ENCODE results near the gene LRRC41. TPM values are rescaled to one million over a fixed set of nuclear protein-coding genes. Genes with fewer than 3 reads are reported as not detected.
"Not testable (repeated sequence)": the region's sequence is repeated elsewhere in the genome, so short reads cannot be mapped to it uniquely, and the experiment has no call there.

The LRRC41 gene
- total and polyA plus RNA-seq, 3 experiments from 2014 or later, result 40.3 to 49.9 (median 41.3) TPM

GRCh38 chr1:46331786-46332540 lies 28.5 kb upstream of the LRRC41 start:
- H3K9me3 Mint-ChIP-seq; H3K4me1 ChIP-seq (ENCODE audit: insufficient read depth, low read length); DNase-seq; H3K9me3 ChIP-seq (ENCODE audit: low read length); H3K36me3 ChIP-seq (ENCODE audit: insufficient read depth, low read length); H3K36me3 Mint-ChIP-seq; H3K4me3 ChIP-seq (ENCODE audit: low read length); H3K4me1 Mint-ChIP-seq; H3K27me3 ChIP-seq (ENCODE audit: insufficient read depth, low read length, poor library complexity, severe bottlenecking); H3K27me3 Mint-ChIP-seq; H3K4me3 Mint-ChIP-seq; H3K27ac ChIP-seq (ENCODE audit: low read depth, low read length); POLR2A ChIA-PET: not testable (repeated sequence)
- peak overlapping the region in 1 of 8 donors; percentile 43 for H3K27ac Mint-ChIP-seq
- CTCF ChIA-PET, result interaction anchor here (1.4 kb wide), 1 partner anchor 9 kb away, joined by 5 read pairs; the partner anchor contains the start of gene NSUN4

- POLR2A ChIA-PET; H3K27me3 Mint-ChIP-seq; H3K36me3 Mint-ChIP-seq; H3K4me1 ChIP-seq (ENCODE audit: insufficient read depth, low read length); H3K27ac Mint-ChIP-seq; CTCF ChIA-PET; H3K27ac ChIP-seq (ENCODE audit: low read depth, low read length); H3K9me3 ChIP-seq (ENCODE audit: low read length); H3K4me3 ChIP-seq (ENCODE audit: low read length); H3K36me3 ChIP-seq (ENCODE audit: insufficient read depth, low read length); H3K4me3 Mint-ChIP-seq; H3K9me3 Mint-ChIP-seq; H3K4me1 Mint-ChIP-seq; H3K27me3 ChIP-seq (ENCODE audit: insufficient read depth, low read length, poor library complexity, severe bottlenecking); DNase-seq: not testable (repeated sequence)
Measured at GRCh38 chr1:46330381-46330780, 27.0 kb upstream of the LRRC41 start.

GRCh38 chr1:46329807-46330206 lies 26.4 kb upstream of the LRRC41 start:
- H3K27me3 Mint-ChIP-seq; H3K36me3 ChIP-seq (ENCODE audit: insufficient read depth, low read length); H3K27me3 ChIP-seq (ENCODE audit: insufficient read depth, low read length, poor library complexity, severe bottlenecking); DNase-seq; H3K4me1 ChIP-seq (ENCODE audit: insufficient read depth, low read length); H3K9me3 ChIP-seq (ENCODE audit: low read length); H3K4me1 Mint-ChIP-seq; H3K4me3 ChIP-seq (ENCODE audit: low read length); H3K36me3 Mint-ChIP-seq; H3K27ac ChIP-seq (ENCODE audit: low read depth, low read length); CTCF ChIA-PET; POLR2A ChIA-PET; H3K9me3 Mint-ChIP-seq; H3K27ac Mint-ChIP-seq; H3K4me3 Mint-ChIP-seq: not testable (repeated sequence)

DNA sequence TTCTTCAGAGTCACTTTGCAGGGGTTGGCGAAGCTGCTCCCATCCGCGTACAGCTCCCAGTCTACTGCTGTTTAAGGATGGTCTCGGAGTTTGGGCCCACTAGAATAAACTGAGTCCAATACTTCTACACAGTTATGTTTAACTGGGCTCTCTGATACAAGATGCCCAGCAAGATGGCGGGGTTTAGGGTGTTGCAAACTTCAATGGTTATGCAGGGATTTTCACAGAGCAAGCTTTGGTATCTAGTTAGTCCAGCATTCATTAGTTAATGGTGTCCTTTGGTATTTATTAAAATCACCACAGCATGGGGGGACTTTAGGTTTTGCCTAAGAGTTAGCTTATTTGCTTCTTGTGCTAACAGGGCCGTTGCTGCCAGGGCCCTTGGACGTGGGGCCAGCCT lies 24.8 kb upstream of the LRRC41 start:
- CTCF ChIA-PET; DNase-seq; H3K27me3 ChIP-seq (ENCODE audit: insufficient read depth, low read length, poor library complexity, severe bottlenecking); H3K27ac Mint-ChIP-seq; H3K9me3 ChIP-seq (ENCODE audit: low read length); H3K4me1 Mint-ChIP-seq; H3K27ac ChIP-seq (ENCODE audit: low read depth, low read length); H3K4me3 ChIP-seq (ENCODE audit: low read length); H3K27me3 Mint-ChIP-seq; H3K36me3 Mint-ChIP-seq; H3K9me3 Mint-ChIP-seq; H3K4me3 Mint-ChIP-seq; H3K4me1 ChIP-seq (ENCODE audit: insufficient read depth, low read length); H3K36me3 ChIP-seq (ENCODE audit: insufficient read depth, low read length); POLR2A ChIA-PET: not testable (repeated sequence)

DNA sequence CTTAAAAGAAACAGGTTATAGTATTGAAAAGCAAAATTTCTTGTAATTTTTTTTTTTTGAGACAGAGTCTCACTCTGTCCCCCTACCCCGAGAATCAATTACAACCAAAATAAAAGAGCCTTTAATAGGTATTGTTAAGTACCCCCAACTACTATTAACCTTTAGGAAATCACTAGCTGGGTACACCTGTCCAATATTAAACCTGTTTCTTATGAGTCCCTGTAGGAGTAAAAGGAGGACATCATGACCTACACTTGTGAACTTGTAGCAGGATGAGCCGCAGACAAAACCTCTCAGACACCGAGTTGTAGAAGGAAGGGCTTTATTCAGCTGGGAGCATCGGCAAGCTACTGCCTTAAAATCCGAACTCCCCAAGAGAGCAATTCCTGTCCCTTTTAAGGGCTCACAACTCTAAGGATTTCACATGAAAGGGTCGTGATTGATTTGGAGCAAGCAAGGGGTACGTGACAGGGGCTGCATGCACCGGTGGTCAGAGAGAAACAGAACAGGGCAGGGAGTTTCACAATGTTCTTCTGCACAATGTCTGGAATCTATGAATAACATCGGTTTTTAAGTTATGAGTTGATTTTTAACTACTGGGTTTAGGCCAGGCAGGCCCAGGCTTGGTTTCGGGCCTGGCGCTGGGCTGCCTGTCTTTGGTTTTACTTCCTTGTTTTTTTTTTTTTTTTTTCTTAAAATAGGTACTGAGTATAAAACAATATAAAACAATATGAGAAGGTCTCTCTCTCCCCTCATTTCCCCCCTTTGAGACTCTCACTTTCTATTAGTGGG lies 22.1 kb upstream of the LRRC41 start:
- H3K27ac Mint-ChIP-seq; H3K9me3 ChIP-seq (ENCODE audit: low read length); H3K4me3 ChIP-seq (ENCODE audit: low read length); H3K27me3 Mint-ChIP-seq; H3K36me3 ChIP-seq (ENCODE audit: insufficient read depth, low read length); H3K9me3 Mint-ChIP-seq; CTCF ChIA-PET; H3K4me1 ChIP-seq (ENCODE audit: insufficient read depth, low read length); H3K4me3 Mint-ChIP-seq; H3K27me3 ChIP-seq (ENCODE audit: insufficient read depth, low read length, poor library complexity, severe bottlenecking); H3K4me1 Mint-ChIP-seq; H3K27ac ChIP-seq (ENCODE audit: low read depth, low read length); H3K36me3 Mint-ChIP-seq; POLR2A ChIA-PET; DNase-seq: not testable (repeated sequence)

DNA sequence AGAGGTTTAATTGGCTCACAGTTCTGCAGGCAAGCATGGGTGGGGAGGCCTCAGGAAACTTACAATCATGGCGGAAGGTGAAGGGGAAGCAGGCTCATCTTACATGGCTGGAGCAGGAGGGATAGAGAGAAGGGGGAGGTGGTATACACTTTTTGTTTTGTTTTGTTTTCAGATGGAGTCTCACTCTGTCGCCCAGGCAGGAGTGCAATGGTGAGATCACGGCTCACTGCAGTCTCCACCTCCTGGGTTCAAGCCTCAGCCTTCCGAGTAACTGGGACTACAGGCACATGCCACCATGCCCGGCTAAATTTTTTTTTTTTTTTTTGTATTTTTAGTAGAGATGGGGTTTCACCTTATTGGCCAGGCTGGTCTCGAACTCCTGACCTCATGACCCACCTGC lies 18.8 kb upstream of the LRRC41 start:
- H3K36me3 ChIP-seq (ENCODE audit: insufficient read depth, low read length); H3K27me3 ChIP-seq (ENCODE audit: insufficient read depth, low read length, poor library complexity, severe bottlenecking); H3K9me3 Mint-ChIP-seq; H3K27ac ChIP-seq (ENCODE audit: low read depth, low read length); H3K4me1 Mint-ChIP-seq; H3K27ac Mint-ChIP-seq; DNase-seq; H3K4me3 ChIP-seq (ENCODE audit: low read length); H3K9me3 ChIP-seq (ENCODE audit: low read length); H3K36me3 Mint-ChIP-seq; H3K4me3 Mint-ChIP-seq; H3K27me3 Mint-ChIP-seq; H3K4me1 ChIP-seq (ENCODE audit: insufficient read depth, low read length); CTCF ChIA-PET: not testable (repeated sequence)
- POLR2A ChIA-PET, result interaction anchor here (0.7 kb wide), 1 partner anchor 18 kb away, joined by 5 read pairs; no protein-coding TSS in a partner anchor

DNA sequence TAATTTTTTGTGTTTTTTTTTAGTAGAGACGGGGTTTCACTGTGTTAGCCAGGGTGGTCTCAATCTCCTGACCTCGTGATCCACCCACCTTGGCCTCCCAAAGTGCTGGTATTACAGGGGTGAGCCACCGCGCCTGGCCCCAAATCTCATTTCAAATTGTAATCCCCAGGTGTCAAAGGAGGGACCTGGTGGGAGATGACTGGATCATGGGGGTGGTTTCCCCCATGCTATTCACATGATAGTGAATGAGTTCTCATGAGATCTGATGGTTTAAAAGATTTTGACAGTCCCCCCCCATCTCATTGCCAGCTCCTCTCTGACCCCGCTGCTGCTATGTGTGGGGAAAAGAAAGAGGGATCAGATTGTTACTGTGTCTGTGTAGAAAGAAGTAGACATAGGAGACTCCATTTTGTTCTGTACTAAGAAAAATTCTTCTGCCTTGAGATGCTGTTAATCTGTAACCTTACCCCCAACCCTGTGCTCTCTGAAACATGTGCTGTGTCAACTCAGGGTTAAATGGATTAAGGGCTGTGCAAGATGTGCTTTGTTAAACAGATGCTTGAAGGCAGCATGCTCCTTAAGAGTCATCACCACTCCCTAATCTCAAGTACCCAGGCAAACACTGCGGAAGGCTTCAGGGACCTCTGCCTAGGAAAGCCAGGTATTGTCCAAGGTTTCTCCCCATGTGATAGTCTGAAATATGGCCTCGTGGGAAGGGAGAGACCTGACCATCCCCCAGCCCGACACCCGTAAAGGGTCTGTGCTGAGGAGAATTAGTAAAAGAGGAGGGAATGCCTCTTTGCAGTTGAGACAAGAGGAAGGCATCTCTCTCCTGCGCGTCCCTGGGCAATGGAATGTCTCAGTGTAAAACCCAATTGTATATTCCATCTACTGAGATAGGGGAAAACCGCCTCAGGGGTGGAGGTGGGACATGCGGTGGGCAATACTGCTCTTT lies 16.8 kb upstream of the LRRC41 start:
- H3K9me3 ChIP-seq (ENCODE audit: low read length); DNase-seq; H3K27me3 ChIP-seq (ENCODE audit: insufficient read depth, low read length, poor library complexity, severe bottlenecking); CTCF ChIA-PET; H3K4me3 ChIP-seq (ENCODE audit: low read length); H3K36me3 ChIP-seq (ENCODE audit: insufficient read depth, low read length); H3K9me3 Mint-ChIP-seq; H3K27me3 Mint-ChIP-seq; H3K4me3 Mint-ChIP-seq; H3K27ac Mint-ChIP-seq; H3K4me1 ChIP-seq (ENCODE audit: insufficient read depth, low read length); H3K4me1 Mint-ChIP-seq; H3K27ac ChIP-seq (ENCODE audit: low read depth, low read length); POLR2A ChIA-PET: not testable (repeated sequence)
- H3K36me3 Mint-ChIP-seq, result peaks cover 1 to 18% (median 4%) of the 10 kb centered on the region in 3 donors

DNA sequence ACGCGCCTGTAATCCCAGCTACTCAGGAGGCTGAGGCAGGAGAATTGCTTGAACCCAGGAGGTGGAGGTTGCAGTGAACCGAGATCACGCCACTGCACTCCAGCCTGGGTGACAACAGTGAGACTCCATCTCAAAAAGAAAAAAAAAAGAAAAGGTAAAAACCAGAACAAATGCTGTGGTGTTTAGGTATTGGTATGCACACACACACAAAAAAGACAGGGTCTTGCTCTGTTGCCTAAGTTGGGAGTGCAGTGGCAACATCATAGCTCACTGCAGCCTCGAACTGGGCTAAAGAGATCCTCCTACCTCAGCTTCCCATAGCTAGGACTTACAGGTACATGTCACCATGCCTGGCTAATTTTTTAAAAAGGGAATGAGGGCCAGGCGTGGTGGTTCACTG lies 15.9 kb upstream of the LRRC41 start:
- H3K4me1 Mint-ChIP-seq; H3K27me3 Mint-ChIP-seq; CTCF ChIA-PET; H3K9me3 ChIP-seq (ENCODE audit: low read length); H3K27me3 ChIP-seq (ENCODE audit: insufficient read depth, low read length, poor library complexity, severe bottlenecking); H3K27ac Mint-ChIP-seq; H3K4me3 Mint-ChIP-seq; H3K4me1 ChIP-seq (ENCODE audit: insufficient read depth, low read length); POLR2A ChIA-PET; H3K27ac ChIP-seq (ENCODE audit: low read depth, low read length); H3K4me3 ChIP-seq (ENCODE audit: low read length); DNase-seq; H3K9me3 Mint-ChIP-seq: not testable (repeated sequence)
- H3K36me3 ChIP-seq (ENCODE audit: insufficient read depth, low read length), result peaks cover 16% of the 10 kb centered on the region
- peaks cover 0 to 25% (median 6%) of the 10 kb centered on the region in 3 donors for H3K36me3 Mint-ChIP-seq
